ENCODE measurements around the gene UBXN10. TPM values are rescaled to one million over a fixed set of nuclear protein-coding genes. Genes with fewer than 3 reads are reported as not detected.

UBXN10 gene
- total and polyA plus RNA-seq, 2 of the 13 experiments (the other 11 are each of a cell fraction or from before 2014, with no cell fraction given): 0.04 to 0.05 TPM

DNA sequence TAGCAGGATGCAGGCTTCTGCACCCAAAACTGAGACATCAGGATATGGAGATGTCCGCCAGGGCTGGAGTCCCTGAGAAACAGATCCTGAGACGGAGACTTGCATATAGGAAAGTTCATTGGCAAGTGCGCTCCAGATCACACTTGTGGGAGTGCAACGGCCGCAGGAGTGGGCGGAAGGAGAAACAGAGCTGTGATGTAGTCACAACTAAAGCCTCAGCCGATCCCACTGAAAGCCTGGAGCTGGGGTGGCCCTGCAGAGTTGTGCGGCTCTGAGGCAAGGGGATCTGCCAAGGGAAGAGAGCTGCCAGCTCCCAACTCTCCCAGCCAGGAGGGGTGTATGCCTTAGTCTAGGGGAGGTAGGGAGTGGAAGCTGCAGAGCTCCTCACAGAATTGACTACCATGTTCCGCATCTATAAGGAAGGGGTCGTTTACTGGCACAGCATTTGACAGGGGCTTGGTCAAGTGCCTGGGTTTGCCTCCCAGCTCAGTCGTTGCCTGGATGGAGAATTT lies 42.5 kb downstream of the UBXN10 start:
- Histone ChIP-seq H3K27ac (ENCODE audit: extremely low read length, insufficient read depth, low read length) (no peak overlapping the region), H3K36me3 (replicated peaks in 1 of 2; ENCODE audit: control insufficient read depth in 1 of 2, insufficient read depth in 2 of 2, low read length in 2 of 2) (no peaks in the 10 kb centered on the region), H3K27me3 (ENCODE audit: control insufficient read depth in 1 of 2, insufficient read depth in 2 of 2, low read length in 2 of 2) (peaks cover 2 to 59% of the 10 kb centered on the region in 2 experiments; a peak in 2 of 5 replicates), H3K4me3 (replicated peaks in 1 of 3; ENCODE audit: insufficient read depth in 1 of 3, low read depth in 2 of 3, low read length in 3 of 3) (no peak overlapping the region), H3K4me2 (ENCODE audit: low read depth, low read length) (no peak overlapping the region), H3K9me3 (ENCODE audit: low read length) (no peaks in the 10 kb centered on the region), H3K4me1 (ENCODE audit: insufficient read depth, low read length) (no peaks in the 10 kb centered on the region), H4K20me1 (ENCODE audit: insufficient read depth, low read length) (no peaks in the 10 kb centered on the region), H3K79me2 (ENCODE audit: insufficient read depth, low read length) (no peaks in the 10 kb centered on the region), H2AFZ (ENCODE audit: low read length) (no peak overlapping the region), H3K9ac (ENCODE audit: insufficient read depth, low read depth, low read length) (no peak overlapping the region)
- ATAC-seq (no peak), DNase-seq (ENCODE audit: low spot score) (no peak), FAIRE-seq (no peak)
- ChIA-PET POLR2A (no interaction called here), CTCF (ENCODE audit: low intra/inter-chr PET ratio, low total read pairs) (no interaction called here)
- intact Hi-C loops (cut with micrococcal nuclease; ENCODE audit: unreplicated experiment): no loop called here
- in situ Hi-C loops (cut with HindIII; ENCODE audit: extremely low pct_ligation_motif_present, low pct_unique_long_range_greater_than_20kb): no loop called here
- BruUV-seq (replicated peaks): no TSS peak
- WGBS (ENCODE audit: low lambda C conversion rate): 28% methylated on average over 10 of the region's 11 CpGs
- TF ChIP-seq ZNF660 (CRISPR knock-in tag; IDR thresholded peaks at IDR 0.05; ENCODE audit: borderline replicate concordance, low read depth) (no peak), ZFP62 (CRISPR knock-in tag; IDR thresholded peaks at IDR 0.05) (no peak), ZNF709 (CRISPR knock-in tag; IDR thresholded peaks at IDR 0.05) (no peak), ZNF329 (CRISPR knock-in tag; IDR thresholded peaks at IDR 0.05; ENCODE audit: low read depth) (no peak), ATF3 (CRISPR knock-in tag; IDR thresholded peaks at IDR 0.05) (no peak), ZBTB33 (CRISPR knock-in tag; IDR thresholded peaks at IDR 0.05) (no peak), SKI (IDR thresholded peaks at IDR 0.05; ENCODE audit: partially characterized antibody) (no peak), MATR3 (CRISPR knock-in tag; IDR thresholded peaks at IDR 0.05) (no peak), DNMT1 (CRISPR knock-in tag; IDR thresholded peaks at IDR 0.05) (no peak), ZNF724P (CRISPR knock-in tag; IDR thresholded peaks at IDR 0.05; ENCODE audit: borderline replicate concordance) (no peak), IKZF4 (CRISPR knock-in tag; IDR thresholded peaks at IDR 0.05; ENCODE audit: borderline replicate concordance, low read depth, not compliant biosample characterization) (no peak), ZNF264 (CRISPR knock-in tag; IDR thresholded peaks at IDR 0.05) (no peak), FOXK2 (IDR thresholded peaks at IDR 0.05) (no peak), ZMYM3 (CRISPR knock-in tag; IDR thresholded peaks at IDR 0.05) (no peak), HOXA3 (CRISPR knock-in tag; IDR thresholded peaks at IDR 0.05) (no peak), ISL2 (CRISPR knock-in tag; IDR thresholded peaks at IDR 0.05) (no peak), ZNF24 (IDR thresholded peaks at IDR 0.05) (no peak), ZNF468 (CRISPR knock-in tag; IDR thresholded peaks at IDR 0.05) (no peak)
- TF ChIP-seq, protein P1, sequence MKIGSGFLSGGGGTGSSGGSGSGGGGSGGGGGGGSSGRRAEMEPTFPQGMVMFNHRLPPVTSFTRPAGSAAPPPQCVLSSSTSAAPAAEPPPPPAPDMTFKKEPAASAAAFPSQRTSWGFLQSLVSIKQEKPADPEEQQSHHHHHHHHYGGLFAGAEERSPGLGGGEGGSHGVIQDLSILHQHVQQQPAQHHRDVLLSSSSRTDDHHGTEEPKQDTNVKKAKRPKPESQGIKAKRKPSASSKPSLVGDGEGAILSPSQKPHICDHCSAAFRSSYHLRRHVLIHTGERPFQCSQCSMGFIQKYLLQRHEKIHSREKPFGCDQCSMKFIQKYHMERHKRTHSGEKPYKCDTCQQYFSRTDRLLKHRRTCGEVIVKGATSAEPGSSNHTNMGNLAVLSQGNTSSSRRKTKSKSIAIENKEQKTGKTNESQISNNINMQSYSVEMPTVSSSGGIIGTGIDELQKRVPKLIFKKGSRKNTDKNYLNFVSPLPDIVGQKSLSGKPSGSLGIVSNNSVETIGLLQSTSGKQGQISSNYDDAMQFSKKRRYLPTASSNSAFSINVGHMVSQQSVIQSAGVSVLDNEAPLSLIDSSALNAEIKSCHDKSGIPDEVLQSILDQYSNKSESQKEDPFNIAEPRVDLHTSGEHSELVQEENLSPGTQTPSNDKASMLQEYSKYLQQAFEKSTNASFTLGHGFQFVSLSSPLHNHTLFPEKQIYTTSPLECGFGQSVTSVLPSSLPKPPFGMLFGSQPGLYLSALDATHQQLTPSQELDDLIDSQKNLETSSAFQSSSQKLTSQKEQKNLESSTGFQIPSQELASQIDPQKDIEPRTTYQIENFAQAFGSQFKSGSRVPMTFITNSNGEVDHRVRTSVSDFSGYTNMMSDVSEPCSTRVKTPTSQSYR (CRISPR knock-in tag; IDR thresholded peaks at IDR 0.05; ENCODE audit: borderline replicate concordance): no peak
